ENCODE results near the gene CSNK1A1.
A peak's percentile ranks its signal among the peaks of the same experiment; 100 is the strongest.

The CSNK1A1 gene

DNA sequence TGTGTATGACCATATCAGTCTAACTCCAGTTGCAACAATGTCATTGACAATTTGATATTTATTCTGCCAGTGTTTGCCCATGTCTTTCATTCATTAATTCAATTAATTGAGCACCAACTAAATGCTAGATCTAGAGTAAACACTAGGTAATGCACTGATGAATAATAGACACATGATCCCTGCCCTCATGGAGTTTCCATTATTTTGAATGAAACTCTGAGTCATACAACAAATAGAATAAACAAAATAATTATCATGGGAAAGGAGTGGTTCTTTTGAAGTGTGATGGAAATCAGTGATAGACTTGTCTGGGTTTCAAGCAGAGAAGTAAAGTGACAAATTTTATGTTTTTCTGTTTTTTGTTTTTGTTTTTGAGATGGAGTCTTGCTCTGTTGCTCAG is 34.7 kb upstream of the CSNK1A1 start:
- FAIRE-seq: no peak
- DNase-seq (ENCODE audit: insufficient read length): no peak
- TF ChIP-seq TAF1 (IDR thresholded peaks at IDR 0.05; ENCODE audit: borderline replicate concordance, low read depth, low read length): no peak
- TF ChIP-seq POLR2AphosphoS5 (IDR thresholded peaks at IDR 0.05; ENCODE audit: low read depth, low read length): no peak
- TF ChIP-seq POLR2A (IDR thresholded peaks at IDR 0.05; ENCODE audit: low read depth, low read length): no peak

GRCh38 chr5:149584121-149584520 is 32.9 kb upstream of the CSNK1A1 start:
- DNase-seq (ENCODE audit: insufficient read length): no peak
- TF ChIP-seq POLR2AphosphoS5 (IDR thresholded peaks at IDR 0.05; ENCODE audit: low read depth, low read length): no peak
- FAIRE-seq: no peak

GRCh38 chr5:149583394-149583793 is 32.2 kb upstream of the CSNK1A1 start:
- DNase-seq (ENCODE audit: insufficient read length) (no peak), FAIRE-seq (no peak)
- TF ChIP-seq POLR2AphosphoS5 (IDR thresholded peaks at IDR 0.05; ENCODE audit: low read depth, low read length): no peak
- TF ChIP-seq POLR2A (IDR thresholded peaks at IDR 0.05; ENCODE audit: low read depth, low read length): no peak
- TF ChIP-seq TAF1 (IDR thresholded peaks at IDR 0.05; ENCODE audit: borderline replicate concordance, low read depth, low read length): no peak

DNA sequence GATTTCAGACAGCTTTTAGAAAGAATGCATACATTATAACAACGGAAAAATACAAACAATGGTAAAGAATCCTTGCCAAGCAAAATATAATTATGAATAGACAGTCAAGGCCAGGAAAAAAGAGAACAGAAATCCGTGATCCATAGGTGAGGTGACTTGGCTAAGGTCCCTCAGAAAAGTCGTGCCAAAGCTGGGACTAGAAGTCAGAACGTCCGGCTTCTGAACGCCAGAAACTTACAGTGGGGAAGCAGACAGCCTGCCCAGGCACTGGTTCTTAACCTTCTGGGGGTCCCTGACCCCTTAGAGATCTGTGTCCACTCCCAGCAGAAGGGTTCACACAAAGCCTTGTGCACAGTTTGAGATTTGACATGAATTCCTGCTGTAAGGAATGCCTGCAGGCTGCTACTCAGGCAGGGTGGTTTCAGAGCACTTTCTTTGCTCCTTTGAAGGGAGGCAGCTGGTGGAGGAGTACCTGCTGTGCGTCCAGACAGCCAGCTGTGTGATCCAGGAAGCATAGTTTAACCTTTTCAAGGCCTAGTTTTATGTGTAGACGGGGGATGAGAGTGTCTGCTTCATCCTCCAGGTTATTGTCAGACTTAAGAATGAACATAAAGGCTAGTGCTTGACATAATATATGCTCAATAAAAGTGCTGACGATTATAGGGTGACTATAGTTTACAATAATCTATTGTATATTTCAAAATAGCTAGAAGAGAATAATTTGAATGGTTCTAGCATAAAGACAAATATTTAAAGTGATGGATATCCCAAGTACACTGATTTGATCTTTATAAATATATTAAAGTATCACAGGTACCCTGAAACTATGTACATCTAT is 30.9 kb upstream of the CSNK1A1 start:
- FAIRE-seq: no peak
- no peak for DNase-seq (ENCODE audit: insufficient read length)
- TF ChIP-seq POLR2AphosphoS5 (IDR thresholded peaks at IDR 0.05; ENCODE audit: low read depth, low read length) (no peak), POLR2A (IDR thresholded peaks at IDR 0.05; ENCODE audit: low read depth, low read length) (no peak), TAF1 (IDR thresholded peaks at IDR 0.05; ENCODE audit: borderline replicate concordance, low read depth, low read length) (no peak)

DNA sequence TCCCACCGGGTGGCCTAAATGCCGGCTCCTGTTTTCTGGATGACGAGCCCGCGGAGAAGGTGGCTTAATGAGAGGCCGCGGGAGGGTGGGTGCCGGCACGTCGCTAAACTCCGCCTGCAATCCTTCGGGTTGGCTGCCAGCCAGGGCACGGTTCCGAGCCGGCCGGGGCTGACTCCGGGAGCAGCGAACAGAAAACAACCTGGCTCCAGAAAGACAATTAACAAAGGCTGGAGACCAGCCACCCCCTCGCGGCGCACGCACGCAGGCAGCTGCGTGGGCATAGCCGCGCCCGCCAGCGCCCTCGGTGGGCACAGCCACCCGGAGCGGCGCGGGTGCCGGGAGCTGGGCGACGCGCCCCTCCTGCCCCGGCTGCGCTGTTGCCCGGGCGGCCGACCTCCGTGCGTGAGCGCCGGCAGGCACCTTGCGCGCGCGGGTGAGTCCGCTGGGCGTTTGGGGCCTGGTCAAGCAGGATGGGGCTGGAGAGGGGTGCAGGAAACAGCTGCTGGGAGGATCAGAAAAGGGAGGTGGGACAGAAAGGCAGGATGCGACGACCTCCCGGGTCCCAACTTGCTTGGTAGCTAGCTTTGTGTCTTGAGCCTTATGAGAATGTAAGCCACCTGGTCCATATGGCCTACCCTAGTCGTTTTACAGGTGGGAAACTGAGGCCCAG is 30.1 kb upstream of the CSNK1A1 start, which contains the start of gene ARHGEF37:
Gene ARHGEF37, plus strand, starts transcription at position 307 of the 670 bp plus-strand sequence. CDS start 16,272 bp downstream, outside the sequence.
- TF ChIP-seq POLR2AphosphoS5 (IDR thresholded peaks at IDR 0.05; ENCODE audit: low read depth, low read length) (no peak), POLR2A (IDR thresholded peaks at IDR 0.05; ENCODE audit: low read depth, low read length) (no peak), TAF1 (IDR thresholded peaks at IDR 0.05; ENCODE audit: borderline replicate concordance, low read depth, low read length) (no peak)
- FAIRE-seq (no peak), DNase-seq (ENCODE audit: insufficient read length) (no peak)

DNA sequence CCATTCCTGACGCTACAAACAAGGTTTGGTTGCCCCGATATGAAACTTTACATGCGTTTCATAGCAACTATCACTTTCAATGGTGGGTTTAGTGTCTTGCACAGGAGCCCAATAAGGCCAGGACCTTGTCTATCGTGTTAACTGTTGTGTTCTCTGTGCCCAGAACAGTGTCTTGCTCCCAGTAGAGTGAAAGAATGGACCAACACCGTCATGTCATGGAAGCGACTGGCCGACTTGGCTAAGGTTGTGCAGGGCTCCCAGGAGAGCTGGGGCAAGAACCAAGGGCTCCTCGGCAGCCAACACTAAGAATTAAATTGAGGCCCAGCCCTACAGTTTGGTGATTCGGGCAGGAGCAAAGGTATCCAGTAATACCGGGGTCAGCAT is 29.6 kb upstream of the CSNK1A1 start:
- TF ChIP-seq TAF1 (IDR thresholded peaks at IDR 0.05; ENCODE audit: borderline replicate concordance, low read depth, low read length) (no peak), POLR2AphosphoS5 (IDR thresholded peaks at IDR 0.05; ENCODE audit: low read depth, low read length) (no peak), POLR2A (IDR thresholded peaks at IDR 0.05; ENCODE audit: low read depth, low read length) (no peak)
- no peak for FAIRE-seq
- DNase-seq (ENCODE audit: insufficient read length): no peak

DNA sequence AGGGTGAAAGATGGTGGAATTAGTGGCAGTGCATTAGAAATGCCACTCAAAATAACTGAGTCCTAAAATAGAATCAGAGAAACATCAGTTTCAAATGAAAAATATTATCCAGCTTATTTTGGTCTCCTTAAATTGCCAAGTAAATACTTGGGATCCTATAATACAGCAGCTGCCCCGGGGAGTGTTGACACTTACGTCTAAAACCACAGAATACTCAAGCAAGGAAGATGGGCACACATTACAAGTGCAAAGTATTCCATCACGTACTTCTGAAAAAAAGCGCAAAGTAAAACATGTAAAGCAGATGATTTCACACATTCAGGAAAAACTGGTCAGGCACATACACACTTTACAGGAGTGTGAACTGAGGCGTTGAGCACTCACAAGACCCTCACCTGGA is 27.7 kb upstream of the CSNK1A1 start:
- DNase-seq (ENCODE audit: insufficient read length): no peak
- TF ChIP-seq TAF1 (IDR thresholded peaks at IDR 0.05; ENCODE audit: borderline replicate concordance, low read depth, low read length) (no peak), POLR2AphosphoS5 (IDR thresholded peaks at IDR 0.05; ENCODE audit: low read depth, low read length) (no peak), POLR2A (IDR thresholded peaks at IDR 0.05; ENCODE audit: low read depth, low read length) (no peak)
- no peak for FAIRE-seq

- no peak for FAIRE-seq
- TF ChIP-seq POLR2AphosphoS5 (IDR thresholded peaks at IDR 0.05; ENCODE audit: low read depth, low read length): no peak
- TF ChIP-seq TAF1 (IDR thresholded peaks at IDR 0.05; ENCODE audit: borderline replicate concordance, low read depth, low read length): no peak
Observed at GRCh38 chr5:149576021-149576420, 24.8 kb upstream of the CSNK1A1 start.

DNA sequence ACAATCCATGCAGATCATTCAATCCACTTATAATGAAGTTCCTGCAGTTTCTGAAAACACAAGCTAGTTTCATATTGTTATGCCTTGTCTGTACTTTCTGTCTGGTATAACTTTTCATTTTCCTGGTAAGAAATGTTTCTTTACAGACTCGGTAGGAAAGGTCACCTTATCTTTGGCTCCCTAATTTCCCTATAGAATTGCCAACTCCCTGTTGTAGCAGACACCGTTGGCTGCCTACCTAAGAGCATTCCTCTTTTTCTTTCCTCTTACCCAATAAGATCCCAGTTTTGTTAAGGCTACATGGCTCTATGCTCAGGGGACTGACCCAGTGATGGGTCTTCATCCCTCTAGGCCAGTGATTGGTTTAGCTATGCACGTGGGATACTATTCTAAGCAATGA is 23.9 kb upstream of the CSNK1A1 start:
- DNase-seq (ENCODE audit: insufficient read length): no peak
- FAIRE-seq: no peak
- TF ChIP-seq POLR2AphosphoS5 (IDR thresholded peaks at IDR 0.05; ENCODE audit: low read depth, low read length) (no peak), TAF1 (IDR thresholded peaks at IDR 0.05; ENCODE audit: borderline replicate concordance, low read depth, low read length) (no peak), POLR2A (IDR thresholded peaks at IDR 0.05; ENCODE audit: low read depth, low read length) (no peak)

More at GRCh38 chr5:149576021-149576420, 24.8 kb upstream of the CSNK1A1 start:
- no peak for DNase-seq (ENCODE audit: insufficient read length)

- FAIRE-seq: no peak
- DNase-seq (ENCODE audit: insufficient read length): no peak
- TF ChIP-seq POLR2A (IDR thresholded peaks at IDR 0.05; ENCODE audit: low read depth, low read length): no peak
- no peak for TF ChIP-seq TAF1 (IDR thresholded peaks at IDR 0.05; ENCODE audit: borderline replicate concordance, low read depth, low read length)
- no peak for TF ChIP-seq POLR2AphosphoS5 (IDR thresholded peaks at IDR 0.05; ENCODE audit: low read depth, low read length)
Observed at GRCh38 chr5:149572576-149573231, 21.5 kb upstream of the CSNK1A1 start.

GRCh38 chr5:149572170-149572569 is 20.9 kb upstream of the CSNK1A1 start:
- peak; percentile 17 for FAIRE-seq
- TF ChIP-seq POLR2A (IDR thresholded peaks at IDR 0.05; ENCODE audit: low read depth, low read length) (no peak), POLR2AphosphoS5 (IDR thresholded peaks at IDR 0.05; ENCODE audit: low read depth, low read length) (no peak), TAF1 (IDR thresholded peaks at IDR 0.05; ENCODE audit: borderline replicate concordance, low read depth, low read length) (no peak)
- no peak for DNase-seq (ENCODE audit: insufficient read length)

All from GM12892 (cell line).